SK-N-SH (cell line): ENCODE results near the gene WDR64. TPM values are rescaled to one million over a fixed set of nuclear protein-coding genes. Genes with fewer than 3 reads are reported as not detected.

Experiments used
- CTCF ChIA-PET: fragments of 300-600, 350-600 bp; formaldehyde crosslinking; extraction: SDS; loops from one replicate; lab custom pipeline; 2021; lab: Yijun Ruan, JAX
- POLR2A ChIA-PET: fragments of 350-600 bp; sonication (Branson Sonifier 250); formaldehyde crosslinking; extraction: SDS; loops from one replicate; lab custom pipeline; 2020; ENCODE audit warnings: antibody characterized with exemption, inconsistent platforms; lab: Yijun Ruan, JAX
- DNase-seq: peaks from one replicate; pipeline ENCODE4 v3.0.0; 2012
- H2AFZ ChIP-seq: fragments of 200-600 bp; sonication (generic); 2 replicates; pipeline ENCODE4 v1.8.1; 2016; ENCODE audit warnings: antibody characterized with exemption, mild to moderate bottlenecking, low read depth
- H3F3A ChIP-seq: fragments of 200-600 bp; sonication (generic); replicated peaks from 2 replicates; pipeline ENCODE3; 2016; ENCODE audit warnings: antibody characterized with exemption, mild to moderate bottlenecking; ENCODE audit not compliant: insufficient read depth
- H3K27ac ChIP-seq, 2 experiments: fragments of 200-500 bp in 1 of 2; fragments of 200-600 bp in 1 of 2; sonication (Bioruptor generic) in 1 of 2; sonication (generic), shearing (Covaris generic) in 1 of 2; 2 replicates each; pipeline versions ENCODE4 v1.5.1 to v1.6.1; 2014 to 2016; ENCODE audit warnings: low read depth in 2 of 2, inconsistent platforms in 1 of 2, low read length in 1 of 2, mild to moderate bottlenecking in 1 of 2, mixed read lengths in 1 of 2
- H3K27me3 ChIP-seq: fragments of 200-600 bp; sonication (generic), shearing (Covaris generic); 2 replicates; pipeline ENCODE4 v1.6.1; 2016; ENCODE audit warnings: mixed run types; ENCODE audit not compliant: insufficient read depth
- H3K36me3 ChIP-seq, 2 experiments: fragments of 200-500 bp in 1 of 2; fragments of 200-600 bp in 1 of 2; sonication (Bioruptor generic) in 1 of 2; sonication (generic) in 1 of 2; replicated peaks in 1 of 2; 2 replicates each; pipeline versions ENCODE3 to v1.5.1; 2014 to 2016; ENCODE audit warnings: low read length in 1 of 2, mild to moderate bottlenecking in 1 of 2; ENCODE audit not compliant: insufficient read depth in 2 of 2, control insufficient read depth in 1 of 2
- H3K4me1 ChIP-seq, 2 experiments: fragments of 200-500 bp in 1 of 2; fragments of 200-600 bp in 1 of 2; sonication (Bioruptor generic) in 1 of 2; sonication (generic), shearing (Covaris generic) in 1 of 2; 2 replicates each; pipeline versions ENCODE4 v1.5.1 to v1.6.1; 2014 to 2016; ENCODE audit warnings: low read depth in 1 of 2, low read length in 1 of 2, mixed run types in 1 of 2; ENCODE audit not compliant: insufficient read depth in 2 of 2, control insufficient read depth in 1 of 2
- H3K4me2 ChIP-seq: fragments of 200-600 bp; sonication (generic), shearing (Covaris generic); 2 replicates; pipeline ENCODE4 v1.6.1; 2017; ENCODE audit warnings: mixed run types
- H3K4me3 ChIP-seq, 2 experiments: fragments of 200-500 bp in 1 of 2; fragments of 200-600 bp in 1 of 2; sonication (Bioruptor generic) in 1 of 2; sonication (generic), shearing (Covaris generic) in 1 of 2; 2 replicates each; pipeline versions ENCODE4 v1.5.1 to v1.8.1; 2014 to 2016; ENCODE audit warnings: low read depth in 2 of 2, inconsistent platforms in 1 of 2, low read length in 1 of 2, mild to moderate bottlenecking in 1 of 2, mixed read lengths in 1 of 2, moderate library complexity in 1 of 2
- H3K79me2 ChIP-seq: fragments of 200-600 bp; sonication (generic); 2 replicates; pipeline ENCODE4 v1.8.1; 2017; ENCODE audit warnings: mild to moderate bottlenecking; ENCODE audit not compliant: insufficient read depth
- H3K9ac ChIP-seq: fragments of 200-600 bp; sonication (generic); 2 replicates; pipeline ENCODE4 v1.6.1; 2017; ENCODE audit warnings: mixed run types
- H3K9me2 ChIP-seq: fragments of 200-600 bp; sonication (generic); 2 replicates; pipeline ENCODE4 v1.6.1; 2017; ENCODE audit warnings: mixed run types
- H3K9me3 ChIP-seq: fragments of 200-600 bp; sonication (generic); 2 replicates; pipeline ENCODE4 v1.6.1; 2017; ENCODE audit warnings: mixed run types, mild to moderate bottlenecking, moderate library complexity
- H4K20me1 ChIP-seq: fragments of 200-600 bp; sonication (generic); 2 replicates; pipeline ENCODE4 v1.6.1; 2017; ENCODE audit warnings: mild to moderate bottlenecking, mixed run types; ENCODE audit not compliant: insufficient read depth
- EP300 ChIP-seq, 2 experiments: IDR thresholded peaks; 2 replicates each; pipeline versions ENCODE4 v1.4.0 to v1.6.1; 2012; ENCODE audit warnings: borderline replicate concordance in 1 of 2, low read depth in 1 of 2, low read length in 1 of 2
- GATA2 ChIP-seq: sonication (generic); formaldehyde crosslinking; IDR thresholded peaks from 2 replicates; pipeline ENCODE4 v1.5.0; 2020; ENCODE audit warnings: mild to moderate bottlenecking, missing genetic modification reagents
- NFIC ChIP-seq: IDR thresholded peaks from 2 replicates; pipeline ENCODE4 v1.4.0; 2012; ENCODE audit warnings: borderline replicate concordance
- NRF1 ChIP-seq: IDR thresholded peaks from 2 replicates; pipeline ENCODE4 v1.6.1; 2012; ENCODE audit warnings: low read depth, mild to moderate bottlenecking, low read length
- POLR2AphosphoS5 ChIP-seq: IDR thresholded peaks from 2 replicates; pipeline ENCODE4 v1.6.1; 2012; ENCODE audit warnings: low read depth, low read length
- RCOR1 ChIP-seq: fragments of 150-350 bp; IDR thresholded peaks from 2 replicates; pipeline ENCODE4 v1.6.1; 2017; ENCODE audit warnings: antibody characterized with exemption, low read length
- RFX5 ChIP-seq: IDR thresholded peaks from 2 replicates; pipeline ENCODE4 v1.6.1; 2012; ENCODE audit warnings: mild to moderate bottlenecking, improper control_type of control experiment, low read length
- SIN3A ChIP-seq: IDR thresholded peaks from 2 replicates; pipeline ENCODE4 v1.6.1; 2012; ENCODE audit warnings: low read depth, mild to moderate bottlenecking, low read length, moderate library complexity, borderline replicate concordance
- TCF12 ChIP-seq: IDR thresholded peaks from 2 replicates; pipeline ENCODE4 v1.4.0; 2012
- TEAD4 ChIP-seq: IDR thresholded peaks from 2 replicates; pipeline ENCODE4 v1.4.0; 2012; ENCODE audit warnings: mild to moderate bottlenecking, borderline replicate concordance; ENCODE audit not compliant: insufficient read depth
- WGBS: methylation state at CpG from one replicate; pipeline ENCODE4 v1.1.6; 2017; ENCODE audit warnings: low lambda C conversion rate; 5-methylcytosine and 5-hydroxymethylcytosine counted together
- polyA plus RNA-seq, 3 experiments: library from polyadenylated mRNA; depleted of rRNA; stranded (reverse); fragments of >200 nt; gene quantifications; 2 replicates each; pipeline ENCODE4 v1.2.3, GENCODE V29; 2012
- TF ChIP-seq, protein P1 (sequence below): IDR thresholded peaks from 2 replicates; pipeline ENCODE4 v1.4.0; 2012; ENCODE audit warnings: low read depth, borderline replicate concordance
- TF ChIP-seq, protein P2 (sequence below): fragments of 200-600 bp; sonication (generic); IDR thresholded peaks from 2 replicates; pipeline ENCODE4 v1.6.1; 2017; ENCODE audit warnings: antibody characterized with exemption, mild to moderate bottlenecking, moderate library complexity
- TF ChIP-seq, protein P3 (sequence below): IDR thresholded peaks from 2 replicates; pipeline ENCODE4 v1.6.1; 2012; ENCODE audit warnings: mild to moderate bottlenecking, low read depth, low read length, moderate library complexity

WDR64 gene
- polyA plus RNA-seq, 1 of the 3 experiments (the other 2 are of a cell fraction): not detected

DNA sequence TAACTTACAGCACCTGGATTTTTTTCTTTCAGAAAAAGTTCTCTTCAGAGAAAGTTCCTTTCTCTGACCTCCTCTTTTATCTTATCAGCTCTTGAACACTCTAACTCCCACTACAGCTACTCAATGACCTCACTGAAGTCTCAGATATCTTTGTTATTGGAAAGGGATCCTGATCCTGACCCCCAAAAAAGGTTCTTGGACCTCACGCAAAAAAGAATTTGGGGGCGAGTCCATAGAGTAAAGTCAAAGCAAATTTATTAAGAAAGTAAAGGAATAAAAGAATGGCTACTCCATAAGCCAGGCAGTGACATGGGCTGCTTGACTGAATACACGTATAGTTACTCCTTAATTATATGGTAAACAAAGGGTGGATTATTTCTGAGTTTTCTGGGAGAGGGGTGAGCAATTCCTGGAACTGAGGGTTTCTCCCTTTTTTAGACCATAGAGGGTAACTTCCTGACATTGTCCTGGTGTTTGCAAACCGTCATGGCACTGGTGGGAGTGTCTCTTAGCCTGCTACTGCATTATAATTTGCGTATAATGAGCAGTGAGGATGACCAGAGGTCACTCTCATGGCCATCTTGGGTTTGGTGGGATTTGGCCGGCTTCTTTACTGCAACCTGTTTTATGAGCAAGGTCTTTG, 44.2 kb downstream of the WDR64 start:
- Histone ChIP-seq H3K27ac (no peak overlapping the region), H3K9me2 (no peaks in the 10 kb centered on the region), H3F3A (no peaks in the 10 kb centered on the region), H3K27me3 (no peaks in the 10 kb centered on the region), H3K4me3 (no peak overlapping the region), H3K4me2 (no peak overlapping the region), H2AFZ (no peak overlapping the region), H3K4me1 (no peaks in the 10 kb centered on the region), H3K36me3 (no peaks in the 10 kb centered on the region), H3K79me2 (no peaks in the 10 kb centered on the region), H4K20me1 (no peaks in the 10 kb centered on the region), H3K9ac (no peak overlapping the region), H3K9me3 (no peaks in the 10 kb centered on the region)
- TF ChIP-seq RCOR1 (no peak), SIN3A (no peak), TEAD4 (no peak), EP300 (IDR thresholded peaks at IDR 0.05; ENCODE audit: borderline replicate concordance in 1 of 2, low read depth in 1 of 2, low read length in 1 of 2) (no peak), TCF12 (no peak), RFX5 (no peak), NFIC (no peak), POLR2AphosphoS5 (no peak), NRF1 (no peak), GATA2 (CRISPR knock-in tag) (no peak)
- TF ChIP-seq, protein P1, sequence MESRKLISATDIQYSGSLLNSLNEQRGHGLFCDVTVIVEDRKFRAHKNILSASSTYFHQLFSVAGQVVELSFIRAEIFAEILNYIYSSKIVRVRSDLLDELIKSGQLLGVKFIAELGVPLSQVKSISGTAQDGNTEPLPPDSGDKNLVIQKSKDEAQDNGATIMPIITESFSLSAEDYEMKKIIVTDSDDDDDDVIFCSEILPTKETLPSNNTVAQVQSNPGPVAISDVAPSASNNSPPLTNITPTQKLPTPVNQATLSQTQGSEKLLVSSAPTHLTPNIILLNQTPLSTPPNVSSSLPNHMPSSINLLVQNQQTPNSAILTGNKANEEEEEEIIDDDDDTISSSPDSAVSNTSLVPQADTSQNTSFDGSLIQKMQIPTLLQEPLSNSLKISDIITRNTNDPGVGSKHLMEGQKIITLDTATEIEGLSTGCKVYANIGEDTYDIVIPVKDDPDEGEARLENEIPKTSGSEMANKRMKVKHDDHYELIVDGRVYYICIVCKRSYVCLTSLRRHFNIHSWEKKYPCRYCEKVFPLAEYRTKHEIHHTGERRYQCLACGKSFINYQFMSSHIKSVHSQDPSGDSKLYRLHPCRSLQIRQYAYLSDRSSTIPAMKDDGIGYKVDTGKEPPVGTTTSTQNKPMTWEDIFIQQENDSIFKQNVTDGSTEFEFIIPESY: no peak
- TF ChIP-seq, protein P2, sequence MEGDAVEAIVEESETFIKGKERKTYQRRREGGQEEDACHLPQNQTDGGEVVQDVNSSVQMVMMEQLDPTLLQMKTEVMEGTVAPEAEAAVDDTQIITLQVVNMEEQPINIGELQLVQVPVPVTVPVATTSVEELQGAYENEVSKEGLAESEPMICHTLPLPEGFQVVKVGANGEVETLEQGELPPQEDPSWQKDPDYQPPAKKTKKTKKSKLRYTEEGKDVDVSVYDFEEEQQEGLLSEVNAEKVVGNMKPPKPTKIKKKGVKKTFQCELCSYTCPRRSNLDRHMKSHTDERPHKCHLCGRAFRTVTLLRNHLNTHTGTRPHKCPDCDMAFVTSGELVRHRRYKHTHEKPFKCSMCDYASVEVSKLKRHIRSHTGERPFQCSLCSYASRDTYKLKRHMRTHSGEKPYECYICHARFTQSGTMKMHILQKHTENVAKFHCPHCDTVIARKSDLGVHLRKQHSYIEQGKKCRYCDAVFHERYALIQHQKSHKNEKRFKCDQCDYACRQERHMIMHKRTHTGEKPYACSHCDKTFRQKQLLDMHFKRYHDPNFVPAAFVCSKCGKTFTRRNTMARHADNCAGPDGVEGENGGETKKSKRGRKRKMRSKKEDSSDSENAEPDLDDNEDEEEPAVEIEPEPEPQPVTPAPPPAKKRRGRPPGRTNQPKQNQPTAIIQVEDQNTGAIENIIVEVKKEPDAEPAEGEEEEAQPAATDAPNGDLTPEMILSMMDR: no peak
- TF ChIP-seq, protein P3, sequence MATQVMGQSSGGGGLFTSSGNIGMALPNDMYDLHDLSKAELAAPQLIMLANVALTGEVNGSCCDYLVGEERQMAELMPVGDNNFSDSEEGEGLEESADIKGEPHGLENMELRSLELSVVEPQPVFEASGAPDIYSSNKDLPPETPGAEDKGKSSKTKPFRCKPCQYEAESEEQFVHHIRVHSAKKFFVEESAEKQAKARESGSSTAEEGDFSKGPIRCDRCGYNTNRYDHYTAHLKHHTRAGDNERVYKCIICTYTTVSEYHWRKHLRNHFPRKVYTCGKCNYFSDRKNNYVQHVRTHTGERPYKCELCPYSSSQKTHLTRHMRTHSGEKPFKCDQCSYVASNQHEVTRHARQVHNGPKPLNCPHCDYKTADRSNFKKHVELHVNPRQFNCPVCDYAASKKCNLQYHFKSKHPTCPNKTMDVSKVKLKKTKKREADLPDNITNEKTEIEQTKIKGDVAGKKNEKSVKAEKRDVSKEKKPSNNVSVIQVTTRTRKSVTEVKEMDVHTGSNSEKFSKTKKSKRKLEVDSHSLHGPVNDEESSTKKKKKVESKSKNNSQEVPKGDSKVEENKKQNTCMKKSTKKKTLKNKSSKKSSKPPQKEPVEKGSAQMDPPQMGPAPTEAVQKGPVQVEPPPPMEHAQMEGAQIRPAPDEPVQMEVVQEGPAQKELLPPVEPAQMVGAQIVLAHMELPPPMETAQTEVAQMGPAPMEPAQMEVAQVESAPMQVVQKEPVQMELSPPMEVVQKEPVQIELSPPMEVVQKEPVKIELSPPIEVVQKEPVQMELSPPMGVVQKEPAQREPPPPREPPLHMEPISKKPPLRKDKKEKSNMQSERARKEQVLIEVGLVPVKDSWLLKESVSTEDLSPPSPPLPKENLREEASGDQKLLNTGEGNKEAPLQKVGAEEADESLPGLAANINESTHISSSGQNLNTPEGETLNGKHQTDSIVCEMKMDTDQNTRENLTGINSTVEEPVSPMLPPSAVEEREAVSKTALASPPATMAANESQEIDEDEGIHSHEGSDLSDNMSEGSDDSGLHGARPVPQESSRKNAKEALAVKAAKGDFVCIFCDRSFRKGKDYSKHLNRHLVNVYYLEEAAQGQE: no peak
- ChIA-PET POLR2A (no interaction called here), CTCF (no interaction called here)
- 48% methylated on average over 6 of the region's 6 CpGs for WGBS
- no peak for DNase-seq
